Neural crest cell (in vitro differentiated cells): ENCODE results near the gene NRG3. TPM values are rescaled to one million over a fixed set of nuclear protein-coding genes. Genes with fewer than 3 reads are reported as not detected.

ENCODE experiments used
- DNase-seq: peaks from one replicate; pipeline ENCODE4 v3.0.0; 2021; ENCODE audit warnings: low read depth, mixed read lengths, low spot score
- H3K27ac Mint-ChIP-seq: one replicate; pipeline ENCODE4 v1.8.0; 2021; ENCODE audit warnings: mild to moderate bottlenecking, mixed read lengths; ENCODE audit not compliant: unreplicated experiment
- H3K27me3 Mint-ChIP-seq: 2 replicates; pipeline ENCODE4 v1.8.0; 2021; ENCODE audit warnings: low read depth, mild to moderate bottlenecking, mixed read lengths
- H3K36me3 Mint-ChIP-seq: 2 replicates; pipeline ENCODE4 v1.8.0; 2021; ENCODE audit warnings: low read depth, mild to moderate bottlenecking, mixed read lengths
- H3K4me1 Mint-ChIP-seq: 2 replicates; pipeline ENCODE4 v1.8.0; 2021; ENCODE audit warnings: mixed read lengths
- H3K4me3 Mint-ChIP-seq: one replicate; pipeline ENCODE4 v1.8.0; 2021; ENCODE audit warnings: mild to moderate bottlenecking, mixed read lengths
- H3K9me3 Mint-ChIP-seq: 2 replicates; pipeline ENCODE4 v1.8.0; 2021; ENCODE audit warnings: mixed read lengths
- CTCF ChIP-seq: fragments of 200-600 bp; sonication (generic); conservative IDR thresholded peaks from 2 replicates; pipeline ENCODE4 v1.5.0; 2021; ENCODE audit warnings: antibody characterized with exemption, mild to moderate bottlenecking
- total RNA-seq: library from RNA; stranded (reverse); gene quantifications from 2 replicates; pipeline ENCODE4 v1.2.1, GENCODE V29; 2021

NRG3 gene
- total RNA-seq, 1 donor from 2014 or later: 3.1 TPM

GRCh38 chr10:82206831-82207230 is 331.8 kb downstream of the NRG3 start:
- no peak overlapping the region for H3K4me3 Mint-ChIP-seq
- peaks cover 3% of the 10 kb centered on the region for H3K9me3 Mint-ChIP-seq
- no peaks in the 10 kb centered on the region for H3K36me3 Mint-ChIP-seq
- DNase-seq: no peak
- TF ChIP-seq CTCF: no peak
- H3K4me1 Mint-ChIP-seq: no peaks in the 10 kb centered on the region
- peaks cover 3% of the 10 kb centered on the region for H3K27me3 Mint-ChIP-seq
- no peak overlapping the region for H3K27ac Mint-ChIP-seq

- Mint-ChIP-seq H3K4me1 (no peaks in the 10 kb centered on the region), H3K4me3 (no peak overlapping the region), H3K27ac (no peak overlapping the region), H3K27me3 (peaks cover 3% of the 10 kb centered on the region), H3K9me3 (no peaks in the 10 kb centered on the region), H3K36me3 (no peaks in the 10 kb centered on the region)
- DNase-seq: no peak
- no peak for TF ChIP-seq CTCF
Measured at GRCh38 chr10:82208726-82209125, 333.7 kb downstream of the NRG3 start.

- no peak for TF ChIP-seq CTCF
- no peak overlapping the region for H3K4me3 Mint-ChIP-seq
- H3K4me1 Mint-ChIP-seq: no peaks in the 10 kb centered on the region
- no peaks in the 10 kb centered on the region for H3K9me3 Mint-ChIP-seq
- peaks cover 3% of the 10 kb centered on the region for H3K27me3 Mint-ChIP-seq
- no peak for DNase-seq
- H3K36me3 Mint-ChIP-seq: no peaks in the 10 kb centered on the region
- no peak overlapping the region for H3K27ac Mint-ChIP-seq
Measured at GRCh38 chr10:82210331-82210730, 335.3 kb downstream of the NRG3 start.

GRCh38 chr10:82211346-82211745 is 336.4 kb downstream of the NRG3 start:
- no peak overlapping the region for H3K4me3 Mint-ChIP-seq
- no peak overlapping the region for H3K27ac Mint-ChIP-seq
- no peaks in the 10 kb centered on the region for H3K9me3 Mint-ChIP-seq
- peaks cover 3% of the 10 kb centered on the region for H3K27me3 Mint-ChIP-seq
- no peak for TF ChIP-seq CTCF
- no peak for DNase-seq
- H3K4me1 Mint-ChIP-seq: no peaks in the 10 kb centered on the region
- H3K36me3 Mint-ChIP-seq: no peaks in the 10 kb centered on the region

GRCh38 chr10:82212753-82213152 is 337.8 kb downstream of the NRG3 start:
- Mint-ChIP-seq H3K27ac (no peak overlapping the region), H3K4me1 (no peaks in the 10 kb centered on the region), H3K27me3 (peaks cover 3% of the 10 kb centered on the region), H3K36me3 (no peaks in the 10 kb centered on the region), H3K4me3 (no peak overlapping the region), H3K9me3 (no peaks in the 10 kb centered on the region)
- DNase-seq: no peak
- TF ChIP-seq CTCF: no peak

- no peaks in the 10 kb centered on the region for H3K9me3 Mint-ChIP-seq
- H3K36me3 Mint-ChIP-seq: no peaks in the 10 kb centered on the region
- DNase-seq: no peak
- H3K4me3 Mint-ChIP-seq: no peak overlapping the region
- no peak for TF ChIP-seq CTCF
- H3K27ac Mint-ChIP-seq: no peak overlapping the region
- H3K4me1 Mint-ChIP-seq: no peaks in the 10 kb centered on the region
- peaks cover 3% of the 10 kb centered on the region for H3K27me3 Mint-ChIP-seq
Measured at GRCh38 chr10:82213784-82214183, 338.8 kb downstream of the NRG3 start.
